CD14-positive monocyte (primary cell): ENCODE data around the gene GPBP1L1. TPM values are rescaled to one million over a fixed set of nuclear protein-coding genes. Genes with fewer than 3 reads are reported as not detected.
A peak's percentile ranks its signal among the peaks of the same experiment; 100 is the strongest.

ENCODE experiments used
- DNase-seq, 3 donors: peaks; one replicate each; pipeline ENCODE4 v3.0.0-alpha.2; 2011 to 2022
- H2AFZ ChIP-seq: 2 replicates; pipeline ENCODE4 v1.6.0; 2012; ENCODE audit warnings: mild to moderate bottlenecking, low read depth, low read length, inconsistent platforms; ENCODE audit not compliant: insufficient read depth, poor library complexity, severe bottlenecking
- H3K27ac ChIP-seq, 2 donors: 1 replicate in 1 of 2; 2 replicates in 1 of 2; pipeline ENCODE4 v1.5.1; 2012 to 2013; ENCODE audit warnings: low read length in 2 of 2, control low read depth in 1 of 2, inconsistent platforms in 1 of 2, low read depth in 1 of 2, mild to moderate bottlenecking in 1 of 2
- H3K27me3 ChIP-seq, 2 donors: one replicate each; pipeline versions ENCODE4 v1.6.0 to v1.6.1; 2011 to 2013; ENCODE audit warnings: low read length in 2 of 2; ENCODE audit not compliant: control insufficient read depth in 2 of 2, insufficient read depth in 2 of 2
- H3K36me3 ChIP-seq, 2 donors: replicated peaks in 1 of 2; 1 replicate in 1 of 2; 2 replicates in 1 of 2; pipeline versions ENCODE4 v1.5.1 to v1.6.1; 2012 to 2013; ENCODE audit warnings: low read length in 2 of 2, control low read depth in 1 of 2, inconsistent platforms in 1 of 2, mild to moderate bottlenecking in 1 of 2; ENCODE audit not compliant: insufficient read depth in 2 of 2, control insufficient read depth in 1 of 2
- H3K4me1 ChIP-seq, 2 donors: 1 replicate in 1 of 2; 2 replicates in 1 of 2; pipeline versions ENCODE4 v1.5.1 to v1.6.1; 2012 to 2013; ENCODE audit warnings: low read length in 2 of 2, control low read depth in 1 of 2, inconsistent platforms in 1 of 2, mild to moderate bottlenecking in 1 of 2, moderate library complexity in 1 of 2; ENCODE audit not compliant: insufficient read depth in 2 of 2, control insufficient read depth in 1 of 2
- H3K4me2 ChIP-seq: replicated peaks from 2 replicates; pipeline ENCODE3; 2012; ENCODE audit warnings: low read length, moderate library complexity, mild to moderate bottlenecking; ENCODE audit not compliant: poor library complexity, severe bottlenecking; ENCODE audit errors: extremely low read depth
- H3K4me3 ChIP-seq, 3 experiments: fragments of 200-600 bp in 1 of 3; sonication (generic) in 1 of 3; replicated peaks in 1 of 3; 1 replicate in 2 of 3; 2 replicates in 1 of 3; pipeline ENCODE4 v1.5.1; 2011 to 2013; ENCODE audit warnings: low read length in 3 of 3, mild to moderate bottlenecking in 3 of 3, control low read depth in 2 of 3, low read depth in 2 of 3, inconsistent platforms in 1 of 3, moderate library complexity in 1 of 3
- H3K79me2 ChIP-seq: 2 replicates; pipeline ENCODE4 v1.6.0; 2012; ENCODE audit warnings: mild to moderate bottlenecking, control low read depth, inconsistent platforms, low read length, moderate library complexity; ENCODE audit not compliant: insufficient read depth
- H3K9ac ChIP-seq: 2 replicates; pipeline ENCODE4 v1.6.0; 2017; ENCODE audit warnings: low read length, mild to moderate bottlenecking; ENCODE audit not compliant: insufficient read depth, poor library complexity, severe bottlenecking
- H3K9me3 ChIP-seq, 2 donors: replicated peaks in 1 of 2; 1 replicate in 1 of 2; 2 replicates in 1 of 2; pipeline versions ENCODE4 v1.5.1 to v1.6.1; 2012 to 2013; ENCODE audit warnings: low read length in 2 of 2, control low read depth in 1 of 2; ENCODE audit not compliant: control insufficient read depth in 1 of 2, insufficient read depth in 1 of 2
- H4K20me1 ChIP-seq: 2 replicates; pipeline ENCODE4 v1.6.0; 2012; ENCODE audit warnings: mild to moderate bottlenecking, low read length, control low read depth, moderate library complexity; ENCODE audit not compliant: insufficient read depth
- H3K27ac Mint-ChIP-seq, 7 donors: one replicate each; pipeline ENCODE4 v1.8.0; 2020; ENCODE audit warnings: mild to moderate bottlenecking in 7 of 7, mixed read lengths in 7 of 7, moderate library complexity in 6 of 7, inconsistent platforms in 2 of 7
- H3K27me3 Mint-ChIP-seq, 3 donors: one replicate each; pipeline ENCODE4 v1.8.0; 2021 to 2022; ENCODE audit warnings: low read depth in 3 of 3, mild to moderate bottlenecking in 3 of 3, mixed read lengths in 3 of 3, moderate library complexity in 3 of 3, inconsistent platforms in 1 of 3
- H3K36me3 Mint-ChIP-seq, 2 donors: one replicate each; pipeline ENCODE4 v1.8.0; 2020; ENCODE audit warnings: mixed read lengths in 2 of 2, inconsistent platforms in 1 of 2, mild to moderate bottlenecking in 1 of 2
- H3K4me1 Mint-ChIP-seq: one replicate; pipeline ENCODE4 v1.8.0; 2020; ENCODE audit warnings: mild to moderate bottlenecking, mixed read lengths
- H3K4me3 Mint-ChIP-seq, 2 donors: one replicate each; pipeline ENCODE4 v1.8.0; 2020; ENCODE audit warnings: mild to moderate bottlenecking in 2 of 2, mixed read lengths in 2 of 2, moderate library complexity in 1 of 2
- H3K9me3 Mint-ChIP-seq, 7 donors: one replicate each; pipeline ENCODE4 v1.8.0; 2020 to 2022; ENCODE audit warnings: mixed read lengths in 7 of 7, mild to moderate bottlenecking in 6 of 7, moderate library complexity in 6 of 7, inconsistent platforms in 2 of 7
- CTCF ChIP-seq: fragments of 200-600 bp; IDR thresholded peaks from one replicate; pipeline ENCODE4 v1.8.0; 2022; ENCODE audit warnings: antibody characterized with exemption, mild to moderate bottlenecking
- WGBS: methylation state at CpG from one replicate; pipeline ENCODE4 v1.1.5; 2013; ENCODE audit warnings: missing lambda C conversion rate; ENCODE audit not compliant: insufficient coverage; 5-methylcytosine and 5-hydroxymethylcytosine counted together
- intact Hi-C, 2 donors: fragments of 100-400 bp; cut with micrococcal nuclease; formaldehyde crosslinking; loops; one replicate each; pipeline versions ENCODE4 v1.15.0 to v1.15.1; 2023
- polyA plus RNA-seq, 3 donors: library from polyadenylated mRNA; depleted of rRNA in 1 of 3; unstranded in 2 of 3; stranded (reverse) in 1 of 3; fragments of 300-500 nt in 2 of 3; fragments of >200 nt in 1 of 3; fragmentation: Illumina TruSeq in 2 of 3; gene quantifications; 1 replicate in 2 of 3; 2 replicates in 1 of 3; pipeline ENCODE4 v1.2.3, GENCODE V29; 2012 to 2021

The GPBP1L1 gene
- polyA plus RNA-seq, 3 donors = 71.6 to 93.3 (median 79.5) TPM

GRCh38 chr1:45620588-45621500 is 65.5 kb downstream of the GPBP1L1 start:
- Mint-ChIP-seq H3K27me3 (peaks cover 0 to 3% (median 2%) of the 10 kb centered on the region in 3 donors), H3K36me3 (peaks cover 58 to 75% of the 10 kb centered on the region in 2 donors), H3K4me1 (peaks cover 11% of the 10 kb centered on the region), H3K9me3 (no peaks in the 10 kb centered on the region), H3K27ac (peak overlapping the region in 5 of 7 donors; percentile 8 to 82 (median 59)), H3K4me3 (no peak overlapping the region)
- Histone ChIP-seq H3K27ac (peak overlapping the region; percentile 28 to 65), H3K9me3 (no peaks in the 10 kb centered on the region), H3K79me2 (no peaks in the 10 kb centered on the region), H2AFZ (no peak overlapping the region), H3K27me3 (no peaks in the 10 kb centered on the region), H3K9ac (no peak overlapping the region), H4K20me1 (peaks cover 23% of the 10 kb centered on the region), H3K4me1 (peaks cover 0 to 2% of the 10 kb centered on the region in 2 donors), H3K36me3 (peaks cover 65 to 82% of the 10 kb centered on the region in 2 donors), H3K4me2 (no peak overlapping the region), H3K4me3 (no peak overlapping the region)
- WGBS = 88% methylated on average over 14 of the region's 17 CpGs
- TF ChIP-seq CTCF = no peak
- no peak for DNase-seq
- intact Hi-C loops = no loop called here

- Mint-ChIP-seq H3K9me3 (no peaks in the 10 kb centered on the region), H3K27ac (peak overlapping the region in 4 of 7 donors; percentile 17 to 64 (median 46)), H3K27me3 (peaks cover 0 to 3% (median 2%) of the 10 kb centered on the region in 3 donors), H3K36me3 (peaks cover 62 to 72% of the 10 kb centered on the region in 2 donors), H3K4me3 (no peak overlapping the region), H3K4me1 (peaks cover 11% of the 10 kb centered on the region)
- WGBS = 71% methylated on average over 5 of the region's 8 CpGs
- peaks cover 0 to 2% of the 10 kb centered on the region in 2 donors for H3K4me1 ChIP-seq
- TF ChIP-seq CTCF = no peak
- peaks cover 73 to 88% of the 10 kb centered on the region in 2 donors for H3K36me3 ChIP-seq
- intact Hi-C loops = no loop called here
- H3K27ac ChIP-seq = peak overlapping the region in 1 of 2 donors; percentile 40
- no peak overlapping the region for H3K4me3 ChIP-seq
- H3K4me2 ChIP-seq = no peak overlapping the region
- H2AFZ ChIP-seq = no peak overlapping the region
- peaks cover 23% of the 10 kb centered on the region for H4K20me1 ChIP-seq
- no peaks in the 10 kb centered on the region for H3K9me3 ChIP-seq
- H3K79me2 ChIP-seq = no peaks in the 10 kb centered on the region
- no peaks in the 10 kb centered on the region for H3K27me3 ChIP-seq
- DNase-seq = no peak
- H3K9ac ChIP-seq = no peak overlapping the region
Observed at GRCh38 chr1:45619149-45619921, 67.0 kb downstream of the GPBP1L1 start.
